IMR-90 (cell line): ENCODE measurements around the gene NDUFA13. TPM values are rescaled to one million over a fixed set of nuclear protein-coding genes. Genes with fewer than 3 reads are reported as not detected.

Experiments used
- ATAC-seq: fragments of 200-7000 bp; cut with Tn5 transposase; 2 replicates; pipeline ENCODE4 v1.9.1; 2020; ENCODE audit warnings: low read depth, mild to moderate bottlenecking, moderate library complexity
- BruUV-seq: library from RNA; stranded (reverse); fragments of 400-500 nt; replicated peaks from 2 replicates; lab custom pipeline; 2021; lab: Mats Ljungman, UMichigan
- CTCF ChIA-PET: fragments of 300-600 bp; formaldehyde crosslinking; extraction: SDS; loops from one replicate; lab custom pipeline; 2021; ENCODE audit warnings: antibody characterized with exemption; lab: Yijun Ruan, JAX
- POLR2A ChIA-PET: fragments of 300-600 bp; sonication (Branson Sonifier 250); formaldehyde crosslinking; loops from one replicate; lab custom pipeline; 2022; ENCODE audit warnings: antibody characterized with exemption; ENCODE audit not compliant: unreplicated experiment; lab: Charles Lee
- DNase-seq: peaks from one replicate; pipeline ENCODE4 v3.0.0; 2013
- H2AFZ ChIP-seq: replicated peaks from 2 replicates; pipeline ENCODE3; 2013; ENCODE audit warnings: low read length, mild to moderate bottlenecking; ENCODE audit not compliant: poor library complexity
- H2AK5ac ChIP-seq: 2 replicates; pipeline ENCODE4 v1.6.1; 2013; ENCODE audit warnings: low read depth, low read length, inconsistent platforms
- H2AK9ac ChIP-seq: replicated peaks from 2 replicates; pipeline ENCODE3; 2013; ENCODE audit warnings: mild to moderate bottlenecking, low read depth, low read length, moderate library complexity; ENCODE audit not compliant: poor library complexity
- H2BK120ac ChIP-seq: 2 replicates; pipeline ENCODE4 v1.6.1; 2013; ENCODE audit warnings: low read depth, low read length, inconsistent platforms
- H2BK15ac ChIP-seq: 3 replicates; pipeline ENCODE4 v1.6.1; 2013; ENCODE audit warnings: low read depth, low read length, inconsistent platforms
- H2BK20ac ChIP-seq: 2 replicates; pipeline ENCODE4 v1.6.1; 2013; ENCODE audit warnings: low read depth, mild to moderate bottlenecking, inconsistent platforms, low read length, moderate library complexity
- H2BK5ac ChIP-seq: 2 replicates; pipeline ENCODE4 v1.6.1; 2013; ENCODE audit warnings: mild to moderate bottlenecking, low read depth, low read length, inconsistent platforms; ENCODE audit not compliant: poor library complexity, severe bottlenecking
- H3K14ac ChIP-seq: replicated peaks from 2 replicates; pipeline ENCODE4 v1.6.1; 2013; ENCODE audit warnings: low read depth, low read length, inconsistent platforms
- H3K18ac ChIP-seq: 2 replicates; pipeline ENCODE4 v1.6.1; 2013; ENCODE audit warnings: low read depth, low read length, control low read depth
- H3K23ac ChIP-seq: 2 replicates; pipeline ENCODE4 v1.6.1; 2013; ENCODE audit warnings: low read depth, low read length, inconsistent platforms
- H3K27ac ChIP-seq: 2 replicates; pipeline ENCODE4 v1.5.1; 2013; ENCODE audit warnings: mild to moderate bottlenecking, control low read depth, low read length; ENCODE audit not compliant: insufficient read depth
- H3K27me3 ChIP-seq: 2 replicates; pipeline ENCODE4 v1.6.1; 2013; ENCODE audit warnings: low read length; ENCODE audit not compliant: control insufficient read depth, insufficient read depth
- H3K36me3 ChIP-seq: 2 replicates; pipeline ENCODE4 v1.6.1; 2013; ENCODE audit warnings: low read length, mixed read lengths; ENCODE audit not compliant: control insufficient read depth, insufficient read depth
- H3K4ac ChIP-seq: 2 replicates; pipeline ENCODE4 v1.6.1; 2013; ENCODE audit warnings: low read depth, low read length, inconsistent platforms
- H3K4me1 ChIP-seq: 2 replicates; pipeline ENCODE4 v1.6.1; 2013; ENCODE audit warnings: low read length, mixed read lengths; ENCODE audit not compliant: control insufficient read depth, insufficient read depth
- H3K4me2 ChIP-seq: 2 replicates; pipeline ENCODE4 v1.6.1; 2013; ENCODE audit warnings: low read depth, mild to moderate bottlenecking, control low read depth, low read length, moderate library complexity
- H3K4me3 ChIP-seq: 2 replicates; pipeline ENCODE4 v1.5.1; 2013; ENCODE audit warnings: low read depth, mild to moderate bottlenecking, control low read depth, low read length, moderate library complexity; ENCODE audit not compliant: insufficient read depth
- H3K56ac ChIP-seq: 2 replicates; pipeline ENCODE4 v1.6.1; 2013; ENCODE audit warnings: low read length, inconsistent platforms; ENCODE audit not compliant: insufficient read depth; ENCODE audit errors: extremely low read depth
- H3K79me1 ChIP-seq, 2 experiments: 2 replicates each; pipeline ENCODE4 v1.6.1; 2013; ENCODE audit warnings: low read length in 2 of 2, inconsistent platforms in 1 of 2, low read depth in 1 of 2
- H3K9ac ChIP-seq: 2 replicates; pipeline ENCODE4 v1.6.1; 2013; ENCODE audit warnings: low read depth, low read length, control low read depth
- H3K9me1 ChIP-seq: 2 replicates; pipeline ENCODE4 v1.6.1; 2013; ENCODE audit warnings: low read length, inconsistent platforms; ENCODE audit not compliant: insufficient read depth
- H3K9me3 ChIP-seq: 2 replicates; pipeline ENCODE4 v1.6.1; 2013; ENCODE audit warnings: low read length; ENCODE audit not compliant: control insufficient read depth, insufficient read depth
- H4K20me1 ChIP-seq: 2 replicates; pipeline ENCODE4 v1.6.1; 2013; ENCODE audit warnings: low read length, inconsistent platforms; ENCODE audit not compliant: insufficient read depth
- H4K5ac ChIP-seq: 2 replicates; pipeline ENCODE4 v1.6.1; 2013; ENCODE audit warnings: mild to moderate bottlenecking, low read depth, low read length, control low read depth
- H4K8ac ChIP-seq, 2 experiments: 2 replicates each; pipeline ENCODE4 v1.6.1; 2013; ENCODE audit warnings: low read depth in 2 of 2, low read length in 2 of 2, control low read depth in 1 of 2, inconsistent platforms in 1 of 2
- H4K91ac ChIP-seq: 2 replicates; pipeline ENCODE4 v1.6.1; 2013; ENCODE audit warnings: low read depth, low read length, inconsistent platforms; ENCODE audit not compliant: insufficient read depth
- MAZ ChIP-seq: IDR thresholded peaks from 2 replicates; pipeline ENCODE4 v1.6.1; 2012; ENCODE audit warnings: low read depth, mild to moderate bottlenecking, low read length, improper control_type of control experiment, moderate library complexity, borderline replicate concordance
- NFE2L2 ChIP-seq: fragments of 150-350 bp; IDR thresholded peaks from 2 replicates; pipeline ENCODE4 v1.6.1; 2016; ENCODE audit warnings: low read depth, mild to moderate bottlenecking, low read length
- POLR2A ChIP-seq: IDR thresholded peaks from 2 replicates; pipeline ENCODE4 v1.6.1; 2012; ENCODE audit warnings: mild to moderate bottlenecking, low read depth, low read length
- RAD21 ChIP-seq: IDR thresholded peaks from 2 replicates; pipeline ENCODE4 v1.6.1; 2012; ENCODE audit warnings: low read length, improper control_type of control experiment
- WGBS, 2 experiments: methylation state at CpG; one replicate each; pipeline versions ENCODE4 v1.1.5 to v1.1.7; 2013; ENCODE audit warnings: missing lambda C conversion rate in 2 of 2; ENCODE audit not compliant: insufficient read length in 1 of 2; ENCODE audit errors: extremely low coverage in 2 of 2; 5-methylcytosine and 5-hydroxymethylcytosine counted together
- dilution Hi-C: fragments of 300-500 bp; cut with HindIII; formaldehyde crosslinking; loops from one replicate; pipeline ENCODE4 v1.14.3; 2018; ENCODE audit warnings: low sequenced_read_pairs; ENCODE audit not compliant: unreplicated experiment
- in situ Hi-C: fragments of 300-500 bp; cut with MboI; formaldehyde crosslinking; loops from 3 replicates; pipeline ENCODE4 v1.14.3; 2019; ENCODE audit warnings: low sequenced_read_pairs, inconsistent platforms, mixed read lengths
- intact Hi-C: fragments of 100-400 bp; cut with micrococcal nuclease; formaldehyde crosslinking; loops from 2 replicates; pipeline ENCODE4 v1.10.0; 2022
- polyA plus RNA-seq, 3 experiments: library from polyadenylated mRNA; depleted of rRNA; stranded (reverse); fragments of >200 nt; gene quantifications; 2 replicates each; pipeline ENCODE4 v1.2.3, GENCODE V29; 2012; ENCODE audit warnings: low replicate concordance in 1 of 3
- total RNA-seq: library from RNA; depleted of rRNA; stranded (reverse); fragments of >200 nt; gene quantifications from 2 replicates; pipeline ENCODE4 v1.2.3, GENCODE V29; 2012

The NDUFA13 gene
- total and polyA plus RNA-seq, 2 of the 4 experiments (the other 2 are of a cell fraction), result 30.6 to 667 TPM

DNA sequence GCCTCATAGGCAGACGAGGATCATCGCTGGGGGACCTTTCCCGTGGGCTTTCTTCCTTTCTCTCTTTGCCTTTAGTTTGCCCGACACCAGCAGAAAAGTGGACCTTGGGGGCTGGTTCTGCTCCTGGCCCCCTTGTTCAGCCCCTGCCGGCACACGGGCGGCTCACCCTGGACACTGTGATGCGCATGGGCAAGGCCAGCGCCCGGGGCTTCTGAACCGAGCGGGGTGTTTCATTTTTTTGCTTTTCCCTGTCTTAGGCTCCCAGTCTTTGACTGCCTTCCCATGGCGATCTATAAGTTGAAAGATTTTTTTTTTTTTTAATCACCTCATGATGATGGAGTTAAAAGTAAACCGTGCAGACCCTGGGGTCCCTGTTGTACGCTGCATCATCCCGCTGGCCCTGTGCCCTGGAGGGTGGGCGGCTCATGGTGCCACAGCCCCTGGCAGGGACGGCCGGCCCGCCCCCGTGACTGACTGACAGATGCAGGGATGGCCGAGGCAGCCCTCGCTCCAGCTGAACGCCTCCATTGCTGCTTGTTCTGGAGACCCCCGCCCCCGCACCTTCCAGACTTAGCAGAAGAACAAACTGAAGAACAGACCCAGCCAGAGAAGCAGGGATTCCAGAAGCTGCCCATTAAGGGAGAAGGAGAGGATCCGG, 10.2 kb upstream of the NDUFA13 start:
- Histone ChIP-seq H2BK20ac (no peak overlapping the region), H2BK120ac (no peak overlapping the region), H3K27ac (no peak overlapping the region), H3K4me1 (no peaks in the 10 kb centered on the region), H3K79me1 (peaks cover 0 to 3% of the 10 kb centered on the region in 2 experiments; a peak in 2 of 4 replicates), H2AK9ac (no peak overlapping the region), H3K4ac (no peak overlapping the region), H4K5ac (no peak overlapping the region), H3K4me3 (no peak overlapping the region), H3K56ac (no peak overlapping the region), H4K8ac (no peak overlapping the region), H3K36me3 (peaks cover 50% of the 10 kb centered on the region), H3K9me1 (peaks cover 3% of the 10 kb centered on the region; the same call in 1 of the 2 replicates), H2AK5ac (no peak overlapping the region), H3K9me3 (no peaks in the 10 kb centered on the region), H4K20me1 (no peaks in the 10 kb centered on the region; the same call in 1 of the 2 replicates), H3K14ac (no peak overlapping the region), H3K9ac (no peak overlapping the region), H2BK15ac (no peak overlapping the region), H2AFZ (no peak overlapping the region), H3K27me3 (no peaks in the 10 kb centered on the region), H3K4me2 (no peak overlapping the region), H3K18ac (no peak overlapping the region), H4K91ac (no peak overlapping the region), H2BK5ac (no peak overlapping the region), H3K23ac (no peak overlapping the region)
- TF ChIP-seq POLR2A, result no peak
- no peak for TF ChIP-seq MAZ
- TF ChIP-seq NFE2L2, result no peak
- no peak for TF ChIP-seq RAD21
- ATAC-seq (no peak), DNase-seq (no peak)
- no TSS peak for BruUV-seq
- ChIA-PET POLR2A (no interaction called here), CTCF (interaction anchor here (0.7 kb wide), 1 partner anchor 146 kb away, joined by 3 read pairs; no protein-coding TSS in a partner anchor)
- in situ Hi-C loops, result no loop called here
- dilution Hi-C loops, result no loop called here
- WGBS, 2 experiments, result 73% methylated on average over 2 of the region's 27 CpGs; no CpG with 5 or more reads in 1 of the 2 experiments
- intact Hi-C loops, result no loop called here
